ENCODE results near the gene MROH8.
"Not testable (repeated sequence)": the region's sequence is repeated elsewhere in the genome, so short reads cannot be mapped to it uniquely, and the experiment has no call there.

MROH8 gene

GRCh38 chr20:37119356-37120036, 59.9 kb downstream of the MROH8 start:
- in situ Hi-C loops (cut with HindIII; ENCODE audit: low pct_ligation_motif_present, low pct_unique_long_range_greater_than_20kb, low sequenced_read_pairs) = no loop called here
- no peak for DNase-seq

GRCh38 chr20:37114012-37114411, 65.3 kb downstream of the MROH8 start:
- in situ Hi-C loops (cut with HindIII; ENCODE audit: low pct_ligation_motif_present, low pct_unique_long_range_greater_than_20kb, low sequenced_read_pairs) = no loop called here
- no peak for DNase-seq

GRCh38 chr20:37111926-37112455, 67.4 kb downstream of the MROH8 start:
- in situ Hi-C loops (cut with HindIII; ENCODE audit: low pct_ligation_motif_present, low pct_unique_long_range_greater_than_20kb, low sequenced_read_pairs) = no loop called here
- DNase-seq = no peak

GRCh38 chr20:37108676-37109075, 70.7 kb downstream of the MROH8 start:
- no peak for DNase-seq
- in situ Hi-C loops (cut with HindIII; ENCODE audit: low pct_ligation_motif_present, low pct_unique_long_range_greater_than_20kb, low sequenced_read_pairs) = no loop called here

- no peak for DNase-seq
- in situ Hi-C loops (cut with HindIII; ENCODE audit: low pct_ligation_motif_present, low pct_unique_long_range_greater_than_20kb, low sequenced_read_pairs) = no loop called here
Observed at GRCh38 chr20:37102571-37102970, 76.8 kb downstream of the MROH8 start.

- no peak for DNase-seq
Observed at GRCh38 chr20:37096415-37097041, 82.8 kb downstream of the MROH8 start.

GRCh38 chr20:37095599-37096414, 83.5 kb downstream of the MROH8 start, which contains the start of gene RBL1:
RBL1 (minus strand) TSS chr20:37095997; CDS start chr20:37095928, 69 bp downstream.
- in situ Hi-C loops (cut with HindIII; ENCODE audit: low pct_ligation_motif_present, low pct_unique_long_range_greater_than_20kb, low sequenced_read_pairs) = no loop called here
- peak; percentile 85 for DNase-seq

More at GRCh38 chr20:37096415-37097041, 82.8 kb downstream of the MROH8 start:
- in situ Hi-C loops (cut with HindIII; ENCODE audit: low pct_ligation_motif_present, low pct_unique_long_range_greater_than_20kb, low sequenced_read_pairs) = no loop called here

- peak; percentile 5 for DNase-seq
- in situ Hi-C loops (cut with HindIII; ENCODE audit: low pct_ligation_motif_present, low pct_unique_long_range_greater_than_20kb, low sequenced_read_pairs) = no loop called here
Observed at GRCh38 chr20:37095108-37095598, 84.2 kb downstream of the MROH8 start.

GRCh38 chr20:37090407-37090806, 88.9 kb downstream of the MROH8 start:
- no peak for DNase-seq
- in situ Hi-C loops (cut with HindIII; ENCODE audit: low pct_ligation_motif_present, low pct_unique_long_range_greater_than_20kb, low sequenced_read_pairs) = no loop called here

GRCh38 chr20:37081717-37082289, 97.5 kb downstream of the MROH8 start:
- in situ Hi-C loops (cut with HindIII; ENCODE audit: low pct_ligation_motif_present, low pct_unique_long_range_greater_than_20kb, low sequenced_read_pairs) = no loop called here

GRCh38 chr20:37077009-37077408, 102.3 kb downstream of the MROH8 start:
- DNase-seq = no peak
- in situ Hi-C loops (cut with HindIII; ENCODE audit: low pct_ligation_motif_present, low pct_unique_long_range_greater_than_20kb, low sequenced_read_pairs) = no loop called here

More at GRCh38 chr20:37081717-37082289, 97.5 kb downstream of the MROH8 start:
- DNase-seq = no peak

- in situ Hi-C loops (cut with HindIII; ENCODE audit: low pct_ligation_motif_present, low pct_unique_long_range_greater_than_20kb, low sequenced_read_pairs) = no loop called here
- DNase-seq = no peak
Observed at GRCh38 chr20:37075932-37076685, 103.2 kb downstream of the MROH8 start.

GRCh38 chr20:37072293-37073196, 106.8 kb downstream of the MROH8 start:
- in situ Hi-C loops (cut with HindIII; ENCODE audit: low pct_ligation_motif_present, low pct_unique_long_range_greater_than_20kb, low sequenced_read_pairs) = no loop called here
- no peak for DNase-seq

GRCh38 chr20:37071481-37071911, 107.9 kb downstream of the MROH8 start:
- peak; percentile 3 for DNase-seq
- in situ Hi-C loops (cut with HindIII; ENCODE audit: low pct_ligation_motif_present, low pct_unique_long_range_greater_than_20kb, low sequenced_read_pairs) = no loop called here

- DNase-seq; in situ Hi-C loops (cut with HindIII; ENCODE audit: low pct_ligation_motif_present, low pct_unique_long_range_greater_than_20kb, low sequenced_read_pairs): not testable (repeated sequence)
Observed at GRCh38 chr20:37069563-37069962, 109.8 kb downstream of the MROH8 start.

GRCh38 chr20:37066168-37066567, 113.2 kb downstream of the MROH8 start:
- DNase-seq = no peak
- in situ Hi-C loops (cut with HindIII; ENCODE audit: low pct_ligation_motif_present, low pct_unique_long_range_greater_than_20kb, low sequenced_read_pairs) = no loop called here

GRCh38 chr20:37055276-37055675, 124.1 kb downstream of the MROH8 start:
- in situ Hi-C loops (cut with HindIII; ENCODE audit: low pct_ligation_motif_present, low pct_unique_long_range_greater_than_20kb, low sequenced_read_pairs) = no loop called here
- no peak for DNase-seq

All from ACHN (cell line).